HG02623 (cell line): ENCODE measurements around the gene TLR9.

Experiments
- ATAC-seq: cut with Tn5 transposase; IDR thresholded peaks from one replicate; pipeline ENCODE4 v1.9.1; 2021; ENCODE audit warnings: moderate library complexity; ENCODE audit not compliant: unreplicated experiment

TLR9 gene

DNA sequence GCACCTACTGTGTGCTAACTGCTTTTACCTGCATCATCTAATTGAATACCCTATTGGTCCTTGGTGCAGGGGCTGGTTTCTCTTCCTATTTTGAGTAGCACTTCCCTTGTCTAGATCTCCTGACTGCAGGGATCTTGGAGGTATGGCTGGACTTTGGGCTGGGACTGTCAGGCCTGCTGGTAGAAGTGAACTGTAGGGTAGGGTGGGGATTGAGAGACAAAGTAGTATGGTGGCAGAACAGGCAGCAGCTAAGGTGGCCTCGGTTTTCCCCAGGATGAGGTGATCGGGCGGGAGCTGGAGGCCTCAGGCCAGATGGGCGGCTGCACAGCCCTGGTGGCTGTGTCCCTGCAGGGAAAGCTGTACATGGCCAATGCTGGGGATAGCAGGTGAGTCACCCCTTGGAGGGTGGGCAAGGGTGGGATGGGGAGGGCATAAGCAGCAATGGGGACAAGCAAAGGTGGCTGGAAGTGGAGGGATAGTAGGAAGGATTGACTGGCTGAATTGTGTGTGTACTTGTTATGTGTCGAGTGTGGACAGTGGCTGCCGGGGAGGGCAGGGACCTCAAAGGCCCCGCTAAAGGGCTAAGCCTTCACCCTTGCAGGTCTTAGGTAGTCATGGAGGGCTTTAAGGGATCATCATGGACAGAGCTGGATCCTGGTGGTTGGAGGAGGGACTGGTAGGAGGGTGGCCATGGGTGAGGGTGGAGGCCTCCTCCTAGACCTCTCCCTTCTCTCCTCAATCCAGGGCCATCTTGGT lies 22.1 kb upstream of the TLR9 start:
- no peak for ATAC-seq

DNA sequence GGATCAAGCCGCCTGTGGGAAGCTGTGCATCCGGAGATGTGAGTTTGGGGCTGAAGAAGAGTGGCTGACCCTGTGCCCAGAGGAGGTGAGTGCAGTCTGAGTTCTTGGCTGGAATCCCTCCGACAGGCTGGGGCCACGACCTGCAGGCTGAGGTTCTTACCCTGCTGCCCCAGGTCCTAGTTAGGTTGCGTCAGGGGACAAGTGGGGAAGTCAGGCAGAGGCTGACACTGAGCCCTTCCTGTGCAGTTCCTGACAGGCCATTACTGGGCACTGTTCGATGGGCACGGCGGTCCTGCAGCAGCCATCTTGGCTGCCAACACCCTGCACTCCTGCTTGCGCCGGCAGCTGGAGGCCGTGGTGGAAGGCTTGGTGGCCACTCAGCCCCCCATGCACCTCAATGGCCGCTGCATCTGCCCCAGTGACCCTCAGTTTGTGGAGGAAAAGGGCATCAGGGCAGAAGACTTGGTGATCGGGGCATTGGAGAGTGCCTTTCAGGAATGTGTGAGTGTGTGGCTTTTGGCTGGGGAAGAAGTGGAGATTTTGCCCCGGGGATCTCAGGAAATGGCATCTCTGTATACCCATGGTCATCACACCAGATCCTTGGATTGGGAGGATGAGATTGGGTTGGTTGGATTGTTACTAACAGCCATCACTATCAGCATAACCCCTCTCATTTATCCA lies 21.4 kb upstream of the TLR9 start:
- no peak for ATAC-seq

DNA sequence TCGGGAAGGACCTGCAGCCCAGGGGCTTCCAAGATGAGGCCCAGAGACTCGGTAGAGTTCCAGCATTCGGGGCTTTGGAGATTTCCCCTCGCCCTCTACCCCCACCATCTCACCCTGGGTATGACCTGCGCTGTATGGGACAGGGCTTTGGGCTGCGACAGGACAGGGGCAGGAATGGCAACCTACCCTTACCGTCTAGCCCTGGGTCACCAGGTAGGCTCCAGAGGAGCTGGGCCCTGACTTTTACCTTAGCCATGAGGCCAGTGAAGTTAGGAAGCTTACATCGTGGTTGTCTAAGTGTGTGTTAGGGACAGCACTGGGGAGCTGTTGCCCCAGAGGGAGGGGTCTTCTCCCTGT lies 20.8 kb upstream of the TLR9 start:
- no peak for ATAC-seq

DNA sequence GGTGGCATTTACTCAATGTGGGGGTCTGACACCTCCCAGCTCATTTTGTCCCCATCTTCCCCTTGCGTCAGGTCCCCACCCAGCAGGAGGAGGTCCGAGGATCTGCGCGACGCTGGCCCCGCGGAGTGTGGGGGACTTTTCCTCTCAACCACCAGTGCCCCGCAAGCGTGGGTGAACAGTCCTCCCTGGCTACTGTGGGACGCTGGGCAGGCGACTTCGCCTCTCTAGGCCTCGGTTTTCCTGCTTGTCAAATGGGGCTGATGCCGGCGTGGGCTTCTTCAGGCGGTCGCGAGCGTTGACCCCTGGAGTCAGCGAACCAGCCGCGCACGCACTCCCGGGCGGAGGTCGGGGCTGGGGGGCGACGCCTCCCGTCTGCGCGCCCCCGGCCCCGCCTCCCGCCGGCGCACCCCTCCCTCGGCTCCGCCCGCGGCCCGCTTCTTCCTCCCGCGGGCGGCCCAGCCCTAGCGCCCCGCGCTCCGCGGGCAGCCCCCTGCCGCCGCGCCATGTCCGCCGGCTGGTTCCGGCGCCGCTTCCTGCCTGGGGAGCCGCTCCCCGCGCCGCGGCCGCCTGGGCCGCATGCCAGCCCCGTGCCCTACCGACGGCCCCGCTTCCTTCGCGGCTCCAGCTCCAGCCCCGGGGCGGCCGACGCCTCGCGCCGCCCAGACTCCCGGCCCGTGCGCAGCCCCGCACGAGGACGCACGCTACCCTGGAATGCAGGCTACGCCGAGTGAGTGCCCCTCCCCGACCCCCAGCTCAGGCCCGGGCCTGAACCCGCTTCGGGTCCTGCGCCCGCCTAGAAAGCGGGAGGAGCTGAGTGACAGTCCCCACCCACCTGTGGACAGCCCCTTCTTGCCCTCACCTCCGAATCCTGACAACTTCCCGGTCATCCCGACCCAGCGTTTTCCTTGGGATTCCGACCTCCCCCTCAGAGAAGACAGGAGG lies 20.1 kb upstream of the TLR9 start, which contains the start of gene PPM1M:
Gene PPM1M, plus strand, starts transcription at position 438 of the 942 bp plus-strand sequence. Its CDS starts 66 bp downstream, at position 504.
- no peak for ATAC-seq

DNA sequence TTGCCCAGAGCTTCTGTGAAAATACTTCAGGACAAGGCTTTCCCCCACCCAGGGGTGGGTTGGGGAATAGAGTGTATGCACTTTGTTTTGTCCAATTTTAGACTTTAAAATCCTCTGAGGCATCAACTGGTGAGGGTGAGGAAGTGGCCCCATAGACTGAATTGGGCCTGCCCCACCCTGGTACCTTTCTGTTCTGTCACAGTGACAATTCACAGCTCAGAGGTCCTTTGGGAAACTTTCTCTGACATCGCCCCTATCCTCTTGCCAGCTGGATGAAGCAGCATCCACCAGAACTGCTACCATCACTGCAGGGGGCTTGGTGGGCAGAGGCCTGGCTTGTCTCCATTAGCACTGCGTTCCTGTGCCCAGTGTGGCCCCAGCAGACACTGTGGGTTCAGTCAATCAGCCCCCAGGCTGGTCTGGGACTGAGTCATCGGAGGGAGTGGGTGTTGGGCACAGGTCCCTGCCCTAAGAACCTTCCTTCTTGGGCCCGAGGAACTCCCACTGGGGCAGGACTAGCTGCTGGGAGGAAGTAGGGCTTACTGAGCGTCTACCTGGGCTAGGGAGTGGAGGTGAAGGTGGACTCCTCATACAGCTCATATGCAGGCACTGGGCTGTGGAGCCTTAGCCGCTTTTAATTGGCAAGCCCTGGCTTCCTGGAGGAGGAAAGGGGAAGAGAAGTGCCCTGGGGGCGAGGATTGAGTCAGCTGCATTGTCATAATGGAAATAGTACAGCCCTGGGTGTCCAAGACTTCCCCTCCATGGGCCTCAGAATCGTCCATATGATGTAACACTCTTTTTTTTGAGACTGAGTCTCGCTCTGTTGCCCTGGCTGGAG lies 18.6 kb upstream of the TLR9 start:
- no peak for ATAC-seq

DNA sequence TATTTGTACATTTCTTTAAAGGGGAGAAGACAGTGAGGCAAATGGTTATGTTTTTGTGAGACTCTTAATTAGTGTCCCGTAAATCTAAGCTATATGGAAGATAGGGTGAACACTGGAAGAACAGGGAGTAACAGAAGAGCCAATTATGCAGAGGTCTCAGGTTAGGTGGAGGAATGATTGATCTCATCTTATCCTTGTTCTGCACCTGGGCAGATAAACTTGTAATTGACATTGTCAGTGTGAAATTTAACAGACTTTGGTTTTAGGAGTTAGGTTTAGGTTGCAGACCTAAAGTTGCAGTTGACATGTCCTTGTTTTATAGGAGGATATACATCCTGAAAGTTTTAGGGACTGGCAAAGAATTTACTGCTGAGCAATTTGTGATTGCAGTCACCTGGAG lies 16.6 kb upstream of the TLR9 start:
- no peak for ATAC-seq

DNA sequence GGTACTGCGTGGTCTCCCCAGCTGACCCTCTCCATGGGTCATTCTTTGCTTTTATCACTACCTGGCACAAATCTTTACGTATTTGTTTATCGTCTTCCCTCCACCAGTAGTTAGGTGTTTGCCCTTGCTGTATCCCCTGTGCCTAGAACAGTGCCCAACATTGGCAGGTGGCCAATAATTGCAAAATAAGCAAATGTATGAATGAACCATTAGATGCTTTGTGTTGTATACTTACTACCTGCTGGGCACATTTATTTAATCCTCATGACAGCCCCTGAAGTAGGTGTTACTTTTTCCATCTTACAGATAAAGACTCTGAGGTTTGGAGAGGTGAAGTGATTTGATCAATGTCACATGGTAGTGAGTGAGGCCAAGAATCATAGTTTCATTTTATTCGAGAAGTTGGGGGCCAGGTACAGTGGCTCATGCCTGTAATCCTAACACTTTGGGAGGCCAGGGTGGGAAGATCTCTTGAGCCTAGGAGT lies 15.5 kb upstream of the TLR9 start:
- no peak for ATAC-seq

DNA sequence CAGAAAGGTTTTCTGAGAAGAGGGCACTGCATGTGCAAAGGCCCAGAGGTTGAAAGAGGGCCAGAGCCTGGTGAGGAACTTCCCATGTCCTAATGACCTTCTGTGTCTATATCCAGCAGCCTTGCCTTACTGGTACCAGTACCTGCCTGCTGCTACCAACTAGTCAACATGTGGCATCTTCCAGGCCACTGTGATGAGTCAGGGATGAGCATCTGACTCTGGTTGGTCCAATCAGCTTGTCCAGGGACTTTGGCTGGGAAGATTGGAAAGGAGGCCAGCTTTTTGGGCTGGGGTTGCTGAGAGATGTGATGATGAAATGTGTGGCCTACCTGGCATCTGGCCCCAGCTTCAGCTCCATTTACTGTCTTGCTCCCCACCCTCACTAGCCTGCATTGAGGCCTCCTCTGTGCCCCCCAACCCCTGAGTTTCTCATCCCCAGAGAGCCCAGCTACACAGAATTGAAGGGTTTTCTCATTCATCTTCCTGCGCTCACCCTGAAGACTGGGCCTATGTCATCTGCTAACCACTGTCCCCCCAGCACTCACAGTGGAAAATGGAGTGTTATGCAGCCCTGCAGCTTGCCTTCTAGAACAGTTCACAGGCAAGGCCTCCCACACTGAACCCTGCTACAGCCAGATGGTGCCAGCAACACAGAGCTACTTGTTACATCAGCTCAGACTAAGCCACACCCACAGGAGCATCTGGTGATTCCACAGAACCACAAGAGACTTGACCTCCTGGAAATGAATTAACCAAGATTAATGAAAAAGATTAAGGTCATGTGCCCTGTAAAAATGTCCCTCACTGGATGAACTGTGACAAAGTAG lies 14.8 kb upstream of the TLR9 start:
- ATAC-seq = no peak

DNA sequence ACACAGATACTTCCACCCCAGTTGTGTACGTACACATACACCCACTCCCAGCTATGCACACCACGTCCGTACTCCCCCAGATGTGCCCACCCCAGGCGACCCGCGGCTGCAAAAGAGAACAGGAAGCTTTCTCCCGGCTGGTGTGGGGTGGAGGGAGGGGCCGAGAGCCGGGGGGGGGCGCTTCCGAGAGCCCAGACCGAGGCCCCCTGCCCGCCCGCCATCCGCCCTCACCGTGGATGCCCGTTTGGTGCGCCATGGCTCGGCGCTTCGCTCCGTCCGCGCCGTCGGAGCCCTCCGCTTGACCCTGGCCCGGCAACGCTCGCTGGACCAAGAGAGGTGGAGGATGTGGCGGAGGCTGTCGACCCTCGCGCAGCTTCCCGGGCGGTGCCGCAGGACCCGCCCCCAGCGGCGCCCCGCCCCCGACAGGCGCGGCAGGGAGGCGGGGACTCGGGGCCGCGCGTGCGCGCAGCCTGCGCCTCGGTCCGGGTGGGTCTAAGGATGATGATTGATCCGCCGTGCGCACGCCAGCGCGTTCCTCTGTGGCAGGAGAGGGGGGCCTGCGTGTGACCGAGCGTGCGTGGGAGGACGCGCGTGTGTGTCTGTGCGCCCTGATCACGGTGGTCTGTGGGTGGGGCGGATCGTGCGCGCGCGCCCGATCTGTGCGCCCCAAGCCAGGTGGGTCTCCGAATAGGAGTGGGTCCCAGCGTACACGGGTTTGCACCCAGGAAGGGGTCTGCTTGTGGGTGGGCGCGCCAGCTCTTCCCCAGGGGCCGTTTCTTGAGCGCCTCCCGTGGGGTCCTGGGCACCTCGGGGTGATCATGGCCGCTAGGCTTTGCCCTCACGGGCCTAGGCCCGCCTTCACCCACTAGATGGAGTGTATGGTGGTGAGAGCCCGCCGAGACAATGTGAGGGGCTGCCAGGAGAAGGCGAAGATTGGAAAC lies 13.6 kb upstream of the TLR9 start, which contains the start of gene TWF2:
Gene TWF2, minus strand, starts transcription at position 398 of the 941 bp plus-strand sequence. Its CDS starts 142 bp downstream, at position 256.
- peak; percentile 72 for ATAC-seq

DNA sequence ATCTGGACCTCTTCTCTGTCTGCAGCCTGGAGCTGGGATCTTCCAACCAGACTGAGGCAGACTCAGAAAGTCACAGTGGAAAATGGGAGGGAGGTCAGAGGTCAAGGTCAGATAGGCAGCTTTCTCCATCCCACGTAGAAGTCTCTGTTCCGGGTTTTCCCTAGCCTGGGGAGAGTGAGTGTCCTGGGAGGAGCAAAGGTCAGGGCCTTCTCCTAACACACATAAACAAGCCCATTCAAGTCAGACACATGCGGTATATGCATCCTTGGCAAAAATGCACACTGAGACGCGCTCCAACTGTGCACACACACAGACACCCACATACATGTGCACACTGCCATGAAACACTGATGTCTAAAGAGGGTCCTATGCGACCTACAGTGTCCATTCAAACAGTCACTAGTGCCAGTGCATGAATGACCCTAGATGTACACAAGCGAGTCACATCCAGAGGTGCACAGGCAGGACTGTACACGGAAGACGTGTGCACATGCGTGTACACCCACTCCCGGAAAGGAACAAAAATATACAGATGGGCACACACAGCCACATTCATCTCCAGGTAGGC lies 12.8 kb upstream of the TLR9 start:
- no peak for ATAC-seq

DNA sequence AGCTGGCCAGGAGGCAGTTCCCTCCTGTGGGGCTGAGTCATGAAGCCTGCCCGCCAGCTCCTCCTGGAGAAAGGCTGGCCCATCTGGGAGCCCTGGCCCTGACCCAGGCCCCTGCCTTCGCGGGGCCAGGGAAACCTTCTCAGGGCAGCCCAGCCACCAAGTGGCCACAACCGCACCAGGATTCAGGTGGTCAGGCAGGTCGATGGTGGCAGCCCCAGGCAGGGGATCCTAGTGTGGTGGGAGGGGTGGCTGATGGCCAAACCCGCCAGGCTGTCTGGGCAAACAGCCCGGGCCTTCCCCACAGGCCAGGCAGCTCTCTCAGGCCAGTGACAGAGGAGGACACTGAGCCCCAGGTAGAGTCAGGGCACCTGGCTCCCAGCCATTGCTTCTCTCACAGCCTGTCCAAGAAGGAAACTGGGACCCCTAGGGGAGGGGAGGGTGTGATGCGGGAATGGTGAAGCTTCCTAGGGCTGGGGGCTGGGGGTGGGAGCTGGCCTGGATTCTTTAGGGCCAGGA lies 12.3 kb upstream of the TLR9 start:
- ATAC-seq = no peak

DNA sequence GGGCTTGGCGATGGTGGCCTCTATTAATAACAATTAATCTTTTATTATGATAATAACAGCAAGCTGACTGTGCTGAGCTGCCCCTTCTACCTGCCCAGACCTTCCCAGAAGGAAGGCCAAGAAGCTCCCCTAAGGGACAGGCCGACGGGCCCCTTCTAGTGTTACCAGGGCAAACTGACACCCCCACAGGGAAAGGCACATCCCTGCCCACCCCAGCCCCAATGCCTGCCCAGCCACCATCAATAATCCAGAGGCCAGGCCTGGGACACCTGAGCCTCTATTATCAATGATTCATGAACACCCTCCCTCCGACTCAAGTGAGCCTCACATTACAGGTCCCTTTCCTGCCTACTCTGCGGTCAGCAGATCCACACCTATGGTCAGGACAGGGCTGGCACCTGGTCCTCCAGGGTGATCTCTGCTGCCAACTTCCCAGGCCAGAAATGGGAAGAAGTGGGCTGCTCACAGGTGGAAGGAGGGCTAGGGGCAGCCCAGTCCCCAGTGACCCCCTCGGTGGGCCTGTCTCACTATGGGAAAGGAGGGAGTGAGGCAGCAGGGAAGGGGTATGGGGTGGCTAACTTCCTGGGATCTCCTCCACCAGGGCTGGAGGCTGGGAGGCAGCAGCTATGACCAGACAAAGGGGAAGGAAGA lies 11.7 kb upstream of the TLR9 start:
- no peak for ATAC-seq

DNA sequence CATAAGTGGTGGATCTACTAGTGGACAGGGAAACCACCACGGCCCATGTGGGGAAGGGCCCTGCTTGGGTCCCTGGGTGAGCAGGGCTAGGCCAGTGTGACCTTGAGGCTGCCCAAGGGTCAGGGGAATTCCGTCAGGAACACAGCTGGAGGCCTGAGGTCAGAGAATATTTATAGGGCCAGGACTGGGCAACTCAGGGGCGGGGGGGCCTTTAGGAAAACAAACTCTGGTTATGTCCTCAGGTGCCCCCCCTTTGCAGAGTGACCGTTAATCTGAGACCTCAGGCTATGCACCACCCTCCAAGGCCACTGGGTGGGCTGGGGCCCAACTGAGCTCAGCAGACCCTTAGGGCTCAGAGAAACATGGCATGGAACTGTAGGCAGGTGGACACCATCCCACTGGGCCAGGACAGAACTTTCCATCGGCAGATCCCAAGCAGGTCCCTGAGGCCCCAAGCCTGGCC lies 11.0 kb upstream of the TLR9 start:
- no peak for ATAC-seq

DNA sequence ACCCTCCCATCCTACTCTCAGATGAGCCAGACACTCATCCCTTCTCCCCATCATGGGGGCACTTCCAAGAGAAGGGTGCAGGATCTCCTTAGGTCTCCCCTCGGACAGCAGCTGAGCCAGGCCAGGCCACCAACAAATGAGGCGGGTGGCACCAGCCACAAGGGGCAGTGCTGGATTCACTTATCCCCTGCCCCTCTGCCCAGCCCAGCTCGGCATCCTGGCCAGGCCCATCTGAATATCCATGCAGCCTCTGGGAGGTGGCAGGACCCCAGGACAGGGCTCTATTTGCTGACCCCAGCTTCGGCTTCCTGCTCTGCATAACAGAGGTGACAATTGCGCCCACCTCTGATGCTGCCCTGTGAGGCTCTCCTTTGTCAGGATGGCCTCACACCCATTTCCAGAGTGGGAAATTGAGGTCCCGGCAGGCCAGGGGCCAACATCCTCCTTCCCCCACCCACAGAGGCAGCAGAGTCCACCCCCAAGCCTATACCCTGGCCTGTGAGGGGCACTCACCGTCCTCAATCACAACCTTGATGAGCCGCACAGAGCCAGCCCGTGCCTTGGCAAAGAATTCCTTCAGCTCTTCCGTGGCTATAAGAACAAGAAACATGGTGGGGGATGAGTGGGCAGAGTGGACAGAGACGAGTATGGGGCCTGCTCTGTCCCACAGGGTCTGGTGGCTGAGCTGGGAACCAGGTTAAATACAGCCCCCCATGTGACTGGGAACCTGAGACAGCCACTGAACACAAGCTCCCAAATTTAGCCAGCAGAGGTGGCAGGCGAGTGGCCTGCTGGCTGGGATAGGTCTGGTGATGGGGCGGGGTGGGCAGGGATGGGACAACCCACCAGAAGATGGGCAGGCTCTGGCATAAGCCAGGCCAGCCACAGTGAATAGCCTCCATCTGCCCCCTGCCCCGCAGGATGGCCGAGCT lies 9.3 kb upstream of the TLR9 start:
- ATAC-seq = no peak

DNA sequence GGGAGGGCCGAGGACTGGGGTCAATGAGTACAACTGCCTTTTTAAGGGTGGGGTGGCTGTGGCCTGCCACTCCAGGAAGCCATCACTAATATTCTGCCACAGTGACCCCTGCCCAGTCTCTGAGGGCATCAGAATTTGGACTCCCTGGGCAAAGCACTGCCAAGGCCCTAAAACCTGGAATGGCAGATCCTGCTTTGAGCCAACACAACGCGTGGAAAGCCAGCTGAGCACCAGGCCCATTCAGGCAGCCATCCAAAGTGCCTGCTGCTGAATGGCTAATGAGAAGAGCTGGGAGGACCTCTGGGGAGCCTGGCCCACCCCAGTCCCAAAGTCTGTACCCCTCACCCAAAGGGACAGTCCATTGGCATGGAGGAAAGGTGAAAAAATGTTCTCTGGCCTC lies 8.5 kb upstream of the TLR9 start:
- ATAC-seq = no peak

DNA sequence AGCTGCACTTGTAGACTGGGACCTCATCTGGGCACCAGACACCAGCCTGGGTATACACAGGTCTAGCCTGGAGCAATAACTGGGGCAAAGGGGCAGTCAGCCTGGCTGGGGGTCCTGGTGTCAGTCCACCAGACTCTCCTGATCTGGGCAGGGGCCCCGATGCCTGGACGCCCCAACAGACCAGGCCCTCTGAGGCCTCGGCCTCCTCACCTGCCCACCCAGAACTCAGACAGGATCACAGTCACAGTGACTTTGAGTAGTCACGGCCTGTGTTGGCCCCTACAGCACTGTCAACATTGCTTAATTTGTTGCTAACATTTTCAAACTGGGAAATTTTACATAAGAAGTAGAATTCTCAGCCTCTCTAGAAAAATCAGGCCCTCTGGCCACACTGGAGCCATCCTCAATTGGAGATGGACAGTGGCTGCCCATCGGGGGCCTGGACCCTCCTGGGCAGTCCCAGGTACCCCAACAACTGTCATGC lies 7.7 kb upstream of the TLR9 start:
- ATAC-seq = no peak
